ENCODE results near the gene SERBP1. TPM values are rescaled to one million over a fixed set of nuclear protein-coding genes. Genes with fewer than 3 reads are reported as not detected.

Gene SERBP1
- total and polyA plus RNA-seq, 2 of the 8 experiments (the other 6 are each of a cell fraction or from before 2014, with no cell fraction given), result 229 to 536 TPM

GRCh38 chr1:67405473-67406245 is 24.5 kb downstream of the SERBP1 start:
- H3K27me3 ChIP-seq (replicated peaks in 1 of 4; ENCODE audit: control insufficient read depth in 3 of 4, extremely low read depth in 1 of 4, insufficient read depth in 3 of 4, low read length in 3 of 4), result no peaks in the 10 kb centered on the region
- H2BK20ac ChIP-seq (ENCODE audit: low read length), result no peak overlapping the region
- no peak overlapping the region for H2AFZ ChIP-seq (ENCODE audit: low read length)
- DNase-seq (ENCODE audit: low read depth in 1 of 2, low spot score in 2 of 2) (no peak), FAIRE-seq (no peak)
- 90% methylated on average over 3 of the region's 3 CpGs; no CpG with 5 or more reads in 1 of the 2 experiments for WGBS, 2 experiments (ENCODE audit: extremely low coverage in 1 of 2, insufficient coverage in 1 of 2, insufficient read length in 1 of 2, insufficient replicate concordance in 2 of 2, low coverage in 1 of 2, low lambda C conversion rate in 2 of 2, missing lambda C conversion rate in 1 of 2)
- no peak overlapping the region for H3K56ac ChIP-seq (replicated peaks; ENCODE audit: insufficient read length, low read depth, low read length)
- H3K27ac ChIP-seq (ENCODE audit: low read depth, low read length), result no peak overlapping the region
- no peak overlapping the region for H3K4ac ChIP-seq (replicated peaks; ENCODE audit: insufficient read length, low read depth, low read length)
- no peak overlapping the region for H3K18ac ChIP-seq (ENCODE audit: extremely low read depth, low read length)
- no peak overlapping the region for H3K9ac ChIP-seq (replicated peaks in 1 of 4; ENCODE audit: extremely low read depth in 1 of 4, low read depth in 3 of 4, low read length in 3 of 4)
- H3K79me1 ChIP-seq (ENCODE audit: low read depth, low read length), result no peaks in the 10 kb centered on the region
- H3K9me3 ChIP-seq (ENCODE audit: insufficient read depth in 2 of 2, low read depth in 1 of 2, low read length in 1 of 2), result no peaks in the 10 kb centered on the region
- ChIA-PET POLR2A (ENCODE audit: partially characterized antibody) (interaction anchor here (0.9 to 8.0 kb wide), 7 partner anchors 10 to 58 kb away, joined by 3 to 96 read pairs (median 14); partner anchors contain the start of gene SERBP1), CTCF (ENCODE audit: partially characterized antibody) (interaction anchor here (0.9 to 1.4 kb wide), 5 partner anchors 12 to 100 kb away, joined by 3 to 5 read pairs (median 4); no protein-coding TSS in a partner anchor)
- H2BK120ac ChIP-seq (replicated peaks; ENCODE audit: low read depth, low read length), result no peak overlapping the region
- no peak overlapping the region for H4K5ac ChIP-seq (ENCODE audit: insufficient read length, low read depth, low read length)
- no peak overlapping the region for H3K4me2 ChIP-seq (ENCODE audit: insufficient read depth in 1 of 2, low read depth in 2 of 2, low read length in 2 of 2)
- H3K4me3 ChIP-seq (ENCODE audit: extremely low read depth in 1 of 4, insufficient read depth in 2 of 4, low read depth in 3 of 4, low read length in 4 of 4), result no peak overlapping the region
- H3K23me2 ChIP-seq (ENCODE audit: low read depth, low read length), result no peaks in the 10 kb centered on the region
- H2AK5ac ChIP-seq (ENCODE audit: low read depth, low read length), result no peak overlapping the region
- no peak overlapping the region for H3K23ac ChIP-seq (ENCODE audit: insufficient read length)
- H4K20me1 ChIP-seq (replicated peaks in 1 of 2; ENCODE audit: control insufficient read depth in 1 of 2, insufficient read depth in 2 of 2, low read length in 2 of 2), result peaks cover 2% of the 10 kb centered on the region in 2 experiments
- no peak overlapping the region for H2BK5ac ChIP-seq (ENCODE audit: low read depth, low read length)
- no peak overlapping the region for H2BK12ac ChIP-seq (ENCODE audit: low read depth, low read length)
- no peak overlapping the region for H4K8ac ChIP-seq (ENCODE audit: extremely low read depth, insufficient read depth, low read length)
- no peak overlapping the region for H4K91ac ChIP-seq (replicated peaks; ENCODE audit: insufficient read length, low read length)
- H3K14ac ChIP-seq (ENCODE audit: insufficient read length), result no peak overlapping the region
- H3K4me1 ChIP-seq (replicated peaks in 1 of 4; ENCODE audit: control insufficient read depth in 3 of 4, insufficient read depth in 4 of 4, low read length in 3 of 4), result no peaks in the 10 kb centered on the region; a peak in 1 of 7 replicates
- no peaks in the 10 kb centered on the region for H3K79me2 ChIP-seq (ENCODE audit: control insufficient read depth in 1 of 2, insufficient read depth in 2 of 2, low read length in 2 of 2)
- H3K36me3 ChIP-seq (ENCODE audit: control insufficient read depth in 2 of 4, insufficient read depth in 4 of 4, low read length in 3 of 4), result peaks cover 0 to 15% (median 0%) of the 10 kb centered on the region in 4 experiments; a peak in 1 of 8 replicates
- no peak overlapping the region for H2BK15ac ChIP-seq (ENCODE audit: low read length)
- TF ChIP-seq CTBP2 (IDR thresholded peaks at IDR 0.05; ENCODE audit: borderline replicate concordance, insufficient read depth, insufficient read length, low read length) (no peak), ZNF274 (IDR thresholded peaks at IDR 0.05; ENCODE audit: borderline replicate concordance, extremely low read depth, low read length) (no peak), CHD1 (IDR thresholded peaks at IDR 0.05; ENCODE audit: low read depth, low read length) (no peak), CBX5 (IDR thresholded peaks at IDR 0.05; ENCODE audit: low read depth, low read length) (no peak), TEAD4 (IDR thresholded peaks at IDR 0.05; ENCODE audit: low read depth, low read length) (no peak), SUZ12 (IDR thresholded peaks at IDR 0.05; ENCODE audit: low read length) (no peak), HDAC6 (IDR thresholded peaks at IDR 0.05; ENCODE audit: low read depth, low read length) (no peak), SP4 (IDR thresholded peaks at IDR 0.05; ENCODE audit: low read length) (no peak), GTF2F1 (IDR thresholded peaks at IDR 0.05; ENCODE audit: borderline replicate concordance, low read depth, low read length) (no peak), RAD21 (IDR thresholded peaks at IDR 0.05 in 1 of 2, conservative IDR thresholded peaks at IDR 0.05 in 1 of 2; ENCODE audit: low read depth in 2 of 2, low read length in 2 of 2) (no peak), SIX5 (IDR thresholded peaks at IDR 0.05; ENCODE audit: low read depth, low read length) (no peak), SAP30 (IDR thresholded peaks at IDR 0.05; ENCODE audit: insufficient read depth, insufficient replicate concordance, low read length) (no peak)
